Liver (tissue), 9 donors: ENCODE measurements around the gene PHLDB2. TPM values are rescaled to one million over a fixed set of nuclear protein-coding genes. Genes with fewer than 3 reads are reported as not detected.

Source experiments
- DNase-seq: peaks from one replicate; pipeline ENCODE4 v3.0.0-alpha.2; 2017; ENCODE audit warnings: low spot score
- H3K27ac ChIP-seq, 2 donors: one replicate each; pipeline ENCODE4 v1.7.0; 2013; ENCODE audit warnings: inconsistent platforms in 2 of 2, low read length in 2 of 2, control low read depth in 1 of 2, low read depth in 1 of 2, mild to moderate bottlenecking in 1 of 2
- H3K27me3 ChIP-seq, 4 donors: one replicate each; pipeline versions ENCODE4 v1.6.1 to v1.7.0; 2013; ENCODE audit warnings: low read length in 3 of 4, inconsistent platforms in 1 of 4, mild to moderate bottlenecking in 1 of 4, moderate library complexity in 1 of 4; ENCODE audit not compliant: control insufficient read depth in 4 of 4, insufficient read depth in 4 of 4
- H3K36me3 ChIP-seq, 4 donors: one replicate each; pipeline versions ENCODE4 v1.6.1 to v1.7.0; 2013; ENCODE audit warnings: low read length in 3 of 4, mild to moderate bottlenecking in 3 of 4, low read depth in 1 of 4, moderate library complexity in 1 of 4; ENCODE audit not compliant: control insufficient read depth in 4 of 4, insufficient read depth in 3 of 4
- H3K4me1 ChIP-seq, 4 donors: one replicate each; pipeline versions ENCODE4 v1.6.1 to v1.7.0; 2013; ENCODE audit warnings: low read length in 3 of 4, mild to moderate bottlenecking in 3 of 4, moderate library complexity in 1 of 4; ENCODE audit not compliant: control insufficient read depth in 4 of 4, insufficient read depth in 4 of 4
- H3K4me3 ChIP-seq, 3 donors: one replicate each; pipeline versions ENCODE4 v1.6.1 to v1.7.0; 2013; ENCODE audit warnings: low read length in 3 of 3, control low read depth in 1 of 3, low read depth in 1 of 3, mild to moderate bottlenecking in 1 of 3
- H3K9ac ChIP-seq, 2 donors: one replicate each; pipeline ENCODE4 v1.7.0; 2013; ENCODE audit warnings: low read length in 2 of 2, mild to moderate bottlenecking in 2 of 2, moderate library complexity in 2 of 2, control low read depth in 1 of 2, low read depth in 1 of 2
- H3K9me3 ChIP-seq, 4 donors: one replicate each; pipeline versions ENCODE4 v1.6.1 to v1.7.0; 2013; ENCODE audit warnings: low read length in 3 of 4; ENCODE audit not compliant: control insufficient read depth in 4 of 4
- EGR1 ChIP-seq, 2 donors: IDR thresholded peaks; 2 replicates each; pipeline ENCODE4 v1.6.1; 2016 to 2018; ENCODE audit warnings: antibody characterized with exemption in 2 of 2, low read depth in 2 of 2
- FOXA1 ChIP-seq: IDR thresholded peaks from 2 replicates; pipeline ENCODE4 v1.6.1; 2016; ENCODE audit warnings: antibody characterized with exemption
- FOXA2 ChIP-seq: IDR thresholded peaks from 2 replicates; pipeline ENCODE4 v1.6.1; 2016; ENCODE audit warnings: antibody characterized with exemption
- GABPA ChIP-seq, 2 donors: IDR thresholded peaks in 1 of 2; conservative IDR thresholded peaks in 1 of 2; 2 replicates each; pipeline ENCODE4 v1.6.1; 2016; ENCODE audit warnings: antibody characterized with exemption in 2 of 2, mild to moderate bottlenecking in 1 of 2, moderate library complexity in 1 of 2
- HNF4A ChIP-seq, 2 donors: conservative IDR thresholded peaks; 2 replicates each; pipeline ENCODE4 v1.6.1; 2016; ENCODE audit warnings: antibody characterized with exemption in 2 of 2, mild to moderate bottlenecking in 2 of 2
- HNF4G ChIP-seq: IDR thresholded peaks from 2 replicates; pipeline ENCODE4 v1.6.1; 2016; ENCODE audit warnings: antibody characterized with exemption
- JUND ChIP-seq, 2 donors: IDR thresholded peaks; 2 replicates each; pipeline ENCODE4 v1.6.1; 2016; ENCODE audit warnings: antibody characterized with exemption in 2 of 2
- NR2F2 ChIP-seq: IDR thresholded peaks from 2 replicates; pipeline ENCODE4 v1.6.1; 2016; ENCODE audit warnings: antibody characterized with exemption
- RAD21 ChIP-seq, 2 donors: IDR thresholded peaks; 2 replicates each; pipeline ENCODE4 v1.6.1; 2016; ENCODE audit warnings: antibody characterized with exemption in 2 of 2, mild to moderate bottlenecking in 2 of 2
- RXRA ChIP-seq, 2 donors: IDR thresholded peaks; 2 replicates each; pipeline ENCODE4 v1.6.1; 2017 to 2018; ENCODE audit warnings: antibody characterized with exemption in 2 of 2, mild to moderate bottlenecking in 1 of 2
- SP1 ChIP-seq: IDR thresholded peaks from 2 replicates; pipeline ENCODE4 v1.6.1; 2018; ENCODE audit warnings: antibody characterized with exemption, mild to moderate bottlenecking
- TAF1 ChIP-seq: conservative IDR thresholded peaks from 2 replicates; pipeline ENCODE4 v1.6.1; 2016; ENCODE audit warnings: antibody characterized with exemption, mild to moderate bottlenecking
- YY1 ChIP-seq: IDR thresholded peaks from 2 replicates; pipeline ENCODE4 v1.6.1; 2016; ENCODE audit warnings: antibody characterized with exemption, mild to moderate bottlenecking
- WGBS: extraction: QIAGEN DNeasy Blood & Tissue Kit; methylation state at CpG from one replicate; pipeline ENCODE4 v1.1.7; 2013; 5-methylcytosine and 5-hydroxymethylcytosine counted together
- polyA plus RNA-seq, 2 donors: library from polyadenylated mRNA; stranded (reverse) in 1 of 2; unstranded in 1 of 2; fragments of 200-250 nt in 1 of 2; fragments of >200 nt in 1 of 2; fragmentation: Nextera tagmentation in 1 of 2; extraction: Ambion mirVana in 1 of 2; gene quantifications; one replicate each; pipeline versions ENCODE4 v1.2.1 to v1.2.3, GENCODE V29; 2013 to 2015
- total RNA-seq, 2 donors: library from RNA; depleted of rRNA; stranded (reverse); fragments of >200 nt; gene quantifications; one replicate each; pipeline ENCODE4 v1.2.3, GENCODE V29; 2014
- TF ChIP-seq, protein P1 (sequence below): IDR thresholded peaks from 2 replicates; pipeline ENCODE4 v1.6.1; 2016; ENCODE audit warnings: antibody characterized with exemption, mild to moderate bottlenecking
- TF ChIP-seq, protein P2 (sequence below): IDR thresholded peaks from 2 replicates; pipeline ENCODE4 v1.6.1; 2016; ENCODE audit warnings: antibody characterized with exemption
- TF ChIP-seq, protein P3 (sequence below): IDR thresholded peaks from 2 replicates; pipeline ENCODE4 v1.6.1; 2016; ENCODE audit warnings: antibody characterized with exemption
- TF ChIP-seq, protein P4 (sequence below): IDR thresholded peaks from 2 replicates; pipeline ENCODE4 v1.6.1; 2016; ENCODE audit warnings: antibody characterized with exemption
- TF ChIP-seq, protein P5 (sequence below): fragments of 150-350 bp; IDR thresholded peaks from 2 replicates; pipeline ENCODE4 v1.5.1; 2017; ENCODE audit warnings: improper control_type of control experiment, low read depth, low read length; ENCODE audit not compliant: missing input control
- donor health status: healthy.
- donor health status: healthy.
- donor health status: healthy.
- donor health status: healthy.
- donor health status: healthy.

The PHLDB2 gene
- total and polyA plus RNA-seq, 4 donors: 9.7 to 42.9 (median 22.2) TPM

DNA sequence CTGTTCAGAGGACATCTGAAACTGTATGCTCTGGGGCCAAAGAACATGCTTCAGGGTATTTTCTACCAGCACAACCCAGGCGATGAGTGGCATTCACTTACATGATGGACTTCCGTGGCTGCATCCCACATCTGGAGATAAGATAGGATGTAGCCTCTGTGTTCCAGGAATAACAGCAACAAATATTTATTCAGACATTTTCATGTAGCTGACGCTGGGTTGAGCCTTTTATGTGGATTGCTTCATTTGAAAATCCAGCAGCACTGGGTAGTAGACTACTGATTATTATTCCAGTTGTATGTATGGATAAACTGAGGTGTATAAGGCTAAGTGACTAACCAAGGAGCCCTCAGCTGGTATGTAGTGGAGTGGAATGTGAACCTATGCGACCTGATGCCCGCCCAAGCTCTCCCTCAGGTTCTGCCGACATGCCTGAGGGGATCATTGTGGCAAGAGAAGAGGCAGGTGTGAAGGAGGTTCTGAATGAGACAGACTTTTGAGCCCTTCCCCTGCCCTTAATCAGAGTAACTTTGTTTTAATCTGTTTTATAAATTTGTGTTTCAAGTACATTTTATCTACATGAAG lies 93.9 kb downstream of the PHLDB2 start:
- H3K27ac ChIP-seq: no peak overlapping the region
- no peak overlapping the region for H3K4me3 ChIP-seq
- H3K4me1 ChIP-seq: no peaks in the 10 kb centered on the region
- no peaks in the 10 kb centered on the region for H3K27me3 ChIP-seq
- peaks cover 3 to 34% (median 32%) of the 10 kb centered on the region in 4 donors for H3K36me3 ChIP-seq
- H3K9me3 ChIP-seq: no peaks in the 10 kb centered on the region
- no peak for DNase-seq
- no peak overlapping the region for H3K9ac ChIP-seq
- TF ChIP-seq HNF4G (no peak), RAD21 (IDR thresholded peaks at IDR 0.05) (no peak), YY1 (no peak), NR2F2 (no peak), SP1 (no peak), FOXA2 (no peak), HNF4A (conservative IDR thresholded peaks at IDR 0.05) (no peak), JUND (IDR thresholded peaks at IDR 0.05) (no peak), TAF1 (no peak), RXRA (IDR thresholded peaks at IDR 0.05) (no peak), EGR1 (IDR thresholded peaks at IDR 0.05; ENCODE audit: low read depth in 2 of 2) (no peak), GABPA (IDR thresholded peaks at IDR 0.05 in 1 of 2, conservative IDR thresholded peaks at IDR 0.05 in 1 of 2) (no peak), FOXA1 (no peak)
- TF ChIP-seq, protein P1, sequence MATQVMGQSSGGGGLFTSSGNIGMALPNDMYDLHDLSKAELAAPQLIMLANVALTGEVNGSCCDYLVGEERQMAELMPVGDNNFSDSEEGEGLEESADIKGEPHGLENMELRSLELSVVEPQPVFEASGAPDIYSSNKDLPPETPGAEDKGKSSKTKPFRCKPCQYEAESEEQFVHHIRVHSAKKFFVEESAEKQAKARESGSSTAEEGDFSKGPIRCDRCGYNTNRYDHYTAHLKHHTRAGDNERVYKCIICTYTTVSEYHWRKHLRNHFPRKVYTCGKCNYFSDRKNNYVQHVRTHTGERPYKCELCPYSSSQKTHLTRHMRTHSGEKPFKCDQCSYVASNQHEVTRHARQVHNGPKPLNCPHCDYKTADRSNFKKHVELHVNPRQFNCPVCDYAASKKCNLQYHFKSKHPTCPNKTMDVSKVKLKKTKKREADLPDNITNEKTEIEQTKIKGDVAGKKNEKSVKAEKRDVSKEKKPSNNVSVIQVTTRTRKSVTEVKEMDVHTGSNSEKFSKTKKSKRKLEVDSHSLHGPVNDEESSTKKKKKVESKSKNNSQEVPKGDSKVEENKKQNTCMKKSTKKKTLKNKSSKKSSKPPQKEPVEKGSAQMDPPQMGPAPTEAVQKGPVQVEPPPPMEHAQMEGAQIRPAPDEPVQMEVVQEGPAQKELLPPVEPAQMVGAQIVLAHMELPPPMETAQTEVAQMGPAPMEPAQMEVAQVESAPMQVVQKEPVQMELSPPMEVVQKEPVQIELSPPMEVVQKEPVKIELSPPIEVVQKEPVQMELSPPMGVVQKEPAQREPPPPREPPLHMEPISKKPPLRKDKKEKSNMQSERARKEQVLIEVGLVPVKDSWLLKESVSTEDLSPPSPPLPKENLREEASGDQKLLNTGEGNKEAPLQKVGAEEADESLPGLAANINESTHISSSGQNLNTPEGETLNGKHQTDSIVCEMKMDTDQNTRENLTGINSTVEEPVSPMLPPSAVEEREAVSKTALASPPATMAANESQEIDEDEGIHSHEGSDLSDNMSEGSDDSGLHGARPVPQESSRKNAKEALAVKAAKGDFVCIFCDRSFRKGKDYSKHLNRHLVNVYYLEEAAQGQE: no peak
- TF ChIP-seq, protein P2, sequence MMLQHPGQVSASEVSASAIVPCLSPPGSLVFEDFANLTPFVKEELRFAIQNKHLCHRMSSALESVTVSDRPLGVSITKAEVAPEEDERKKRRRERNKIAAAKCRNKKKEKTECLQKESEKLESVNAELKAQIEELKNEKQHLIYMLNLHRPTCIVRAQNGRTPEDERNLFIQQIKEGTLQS: no peak
- TF ChIP-seq, protein P3, sequence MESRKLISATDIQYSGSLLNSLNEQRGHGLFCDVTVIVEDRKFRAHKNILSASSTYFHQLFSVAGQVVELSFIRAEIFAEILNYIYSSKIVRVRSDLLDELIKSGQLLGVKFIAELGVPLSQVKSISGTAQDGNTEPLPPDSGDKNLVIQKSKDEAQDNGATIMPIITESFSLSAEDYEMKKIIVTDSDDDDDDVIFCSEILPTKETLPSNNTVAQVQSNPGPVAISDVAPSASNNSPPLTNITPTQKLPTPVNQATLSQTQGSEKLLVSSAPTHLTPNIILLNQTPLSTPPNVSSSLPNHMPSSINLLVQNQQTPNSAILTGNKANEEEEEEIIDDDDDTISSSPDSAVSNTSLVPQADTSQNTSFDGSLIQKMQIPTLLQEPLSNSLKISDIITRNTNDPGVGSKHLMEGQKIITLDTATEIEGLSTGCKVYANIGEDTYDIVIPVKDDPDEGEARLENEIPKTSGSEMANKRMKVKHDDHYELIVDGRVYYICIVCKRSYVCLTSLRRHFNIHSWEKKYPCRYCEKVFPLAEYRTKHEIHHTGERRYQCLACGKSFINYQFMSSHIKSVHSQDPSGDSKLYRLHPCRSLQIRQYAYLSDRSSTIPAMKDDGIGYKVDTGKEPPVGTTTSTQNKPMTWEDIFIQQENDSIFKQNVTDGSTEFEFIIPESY: no peak
- TF ChIP-seq, protein P4, sequence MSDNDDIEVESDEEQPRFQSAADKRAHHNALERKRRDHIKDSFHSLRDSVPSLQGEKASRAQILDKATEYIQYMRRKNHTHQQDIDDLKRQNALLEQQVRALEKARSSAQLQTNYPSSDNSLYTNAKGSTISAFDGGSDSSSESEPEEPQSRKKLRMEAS: no peak
- TF ChIP-seq, protein P5, sequence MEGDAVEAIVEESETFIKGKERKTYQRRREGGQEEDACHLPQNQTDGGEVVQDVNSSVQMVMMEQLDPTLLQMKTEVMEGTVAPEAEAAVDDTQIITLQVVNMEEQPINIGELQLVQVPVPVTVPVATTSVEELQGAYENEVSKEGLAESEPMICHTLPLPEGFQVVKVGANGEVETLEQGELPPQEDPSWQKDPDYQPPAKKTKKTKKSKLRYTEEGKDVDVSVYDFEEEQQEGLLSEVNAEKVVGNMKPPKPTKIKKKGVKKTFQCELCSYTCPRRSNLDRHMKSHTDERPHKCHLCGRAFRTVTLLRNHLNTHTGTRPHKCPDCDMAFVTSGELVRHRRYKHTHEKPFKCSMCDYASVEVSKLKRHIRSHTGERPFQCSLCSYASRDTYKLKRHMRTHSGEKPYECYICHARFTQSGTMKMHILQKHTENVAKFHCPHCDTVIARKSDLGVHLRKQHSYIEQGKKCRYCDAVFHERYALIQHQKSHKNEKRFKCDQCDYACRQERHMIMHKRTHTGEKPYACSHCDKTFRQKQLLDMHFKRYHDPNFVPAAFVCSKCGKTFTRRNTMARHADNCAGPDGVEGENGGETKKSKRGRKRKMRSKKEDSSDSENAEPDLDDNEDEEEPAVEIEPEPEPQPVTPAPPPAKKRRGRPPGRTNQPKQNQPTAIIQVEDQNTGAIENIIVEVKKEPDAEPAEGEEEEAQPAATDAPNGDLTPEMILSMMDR: no peak
- 81% methylated on average over 6 of the region's 6 CpGs for WGBS
